KMS-11 (cell line): Measurements from ENCODE around the gene SSR1.

Experiments used
- H2AFZ ChIP-seq: fragments of 200-600 bp; sonication (generic); 2 replicates; pipeline ENCODE4 v1.6.1; 2016; ENCODE audit warnings: antibody characterized with exemption, mixed run types, low read depth
- H3K27ac ChIP-seq: fragments of 200-600 bp; sonication (generic); 2 replicates; pipeline ENCODE4 v1.6.1; 2016; ENCODE audit warnings: mild to moderate bottlenecking, mixed run types
- H3K27me3 ChIP-seq: fragments of 200-600 bp; sonication (generic); 2 replicates; pipeline ENCODE4 v1.6.1; 2017; ENCODE audit warnings: mild to moderate bottlenecking, low read depth, mixed run types, moderate library complexity; ENCODE audit not compliant: insufficient read depth
- H3K36me3 ChIP-seq: fragments of 200-600 bp; sonication (generic); 2 replicates; pipeline ENCODE4 v1.6.1; 2017; ENCODE audit warnings: mild to moderate bottlenecking, mixed run types; ENCODE audit not compliant: insufficient read depth
- H3K4me1 ChIP-seq: fragments of 200-600 bp; sonication (generic); 2 replicates; pipeline ENCODE4 v1.6.1; 2016; ENCODE audit warnings: mild to moderate bottlenecking, low read depth, mixed run types; ENCODE audit not compliant: poor library complexity, severe bottlenecking
- H3K4me2 ChIP-seq: fragments of 200-600 bp; sonication (generic); 2 replicates; pipeline ENCODE4 v1.7.0; 2016; ENCODE audit warnings: mild to moderate bottlenecking, mixed run types
- H3K4me3 ChIP-seq: fragments of 200-600 bp; sonication (generic); IDR thresholded peaks from 2 replicates; pipeline ENCODE4 v1.6.1; 2017; ENCODE audit warnings: low read depth, low read length, mixed read lengths; ENCODE audit not compliant: insufficient read depth
- H3K79me2 ChIP-seq: fragments of 200-600 bp; sonication (generic); 2 replicates; pipeline ENCODE4 v1.6.1; 2016; ENCODE audit warnings: low read depth, mixed run types; ENCODE audit not compliant: insufficient read depth
- H3K9ac ChIP-seq: fragments of 200-600 bp; sonication (generic); 2 replicates; pipeline ENCODE4 v1.6.1; 2016; ENCODE audit warnings: mild to moderate bottlenecking, mixed run types
- H4K20me1 ChIP-seq: fragments of 200-600 bp; sonication (generic); 2 replicates; pipeline ENCODE4 v1.6.1; 2016; ENCODE audit warnings: mild to moderate bottlenecking, mixed run types; ENCODE audit not compliant: insufficient read depth
- TF ChIP-seq, protein P1 (sequence below): fragments of 200-600 bp; sonication (generic); conservative IDR thresholded peaks from 2 replicates; pipeline ENCODE4 v1.6.1; 2017; ENCODE audit warnings: low read depth, mild to moderate bottlenecking, antibody characterized with exemption, low read length, moderate library complexity, mixed read lengths

Gene SSR1

DNA sequence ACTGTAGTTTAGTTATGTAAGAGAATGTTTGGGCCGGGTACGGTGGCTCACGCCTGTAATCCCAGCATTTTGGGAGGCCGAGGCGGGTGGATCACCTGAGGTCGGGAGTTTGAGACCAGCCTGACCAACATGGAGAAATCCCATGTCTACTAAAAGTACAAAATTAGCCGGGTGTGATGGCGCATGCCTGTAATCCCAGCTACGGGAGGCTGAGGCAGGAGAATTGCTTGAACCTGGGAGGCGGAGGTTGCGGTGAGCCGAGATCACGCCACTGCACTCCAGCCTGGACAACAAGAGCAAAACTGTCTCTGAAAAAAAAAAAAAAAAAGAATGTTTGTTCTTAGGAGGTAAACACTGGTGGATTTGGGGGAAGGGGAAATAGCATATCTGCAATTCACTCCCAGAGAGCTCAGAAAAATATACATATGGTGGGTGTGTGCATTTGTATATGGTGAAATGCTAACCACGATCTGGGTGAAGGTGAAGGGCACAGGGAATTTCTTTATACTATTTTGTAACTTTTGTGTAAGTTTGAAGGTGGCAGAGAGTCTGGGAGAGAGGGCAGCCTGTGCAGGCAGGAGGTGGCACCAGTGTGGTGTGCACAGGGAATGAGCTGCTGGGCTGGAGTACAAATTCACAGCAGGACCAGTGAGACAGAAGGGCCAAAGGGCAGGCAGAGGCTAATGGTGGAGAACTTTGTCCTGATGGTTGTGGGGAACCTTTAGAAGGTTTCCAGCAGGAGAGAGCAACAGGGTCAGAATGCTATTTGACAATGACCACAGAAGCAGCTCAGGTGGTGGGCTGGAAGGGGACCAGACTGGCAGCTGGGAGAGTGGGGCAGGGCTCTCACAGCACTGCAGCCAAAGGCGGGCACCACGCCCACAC lies 42.4 kb downstream of the SSR1 start:
- no peaks in the 10 kb centered on the region for H3K79me2 ChIP-seq
- TF ChIP-seq, protein P1, sequence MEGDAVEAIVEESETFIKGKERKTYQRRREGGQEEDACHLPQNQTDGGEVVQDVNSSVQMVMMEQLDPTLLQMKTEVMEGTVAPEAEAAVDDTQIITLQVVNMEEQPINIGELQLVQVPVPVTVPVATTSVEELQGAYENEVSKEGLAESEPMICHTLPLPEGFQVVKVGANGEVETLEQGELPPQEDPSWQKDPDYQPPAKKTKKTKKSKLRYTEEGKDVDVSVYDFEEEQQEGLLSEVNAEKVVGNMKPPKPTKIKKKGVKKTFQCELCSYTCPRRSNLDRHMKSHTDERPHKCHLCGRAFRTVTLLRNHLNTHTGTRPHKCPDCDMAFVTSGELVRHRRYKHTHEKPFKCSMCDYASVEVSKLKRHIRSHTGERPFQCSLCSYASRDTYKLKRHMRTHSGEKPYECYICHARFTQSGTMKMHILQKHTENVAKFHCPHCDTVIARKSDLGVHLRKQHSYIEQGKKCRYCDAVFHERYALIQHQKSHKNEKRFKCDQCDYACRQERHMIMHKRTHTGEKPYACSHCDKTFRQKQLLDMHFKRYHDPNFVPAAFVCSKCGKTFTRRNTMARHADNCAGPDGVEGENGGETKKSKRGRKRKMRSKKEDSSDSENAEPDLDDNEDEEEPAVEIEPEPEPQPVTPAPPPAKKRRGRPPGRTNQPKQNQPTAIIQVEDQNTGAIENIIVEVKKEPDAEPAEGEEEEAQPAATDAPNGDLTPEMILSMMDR = no peak
- H3K27ac ChIP-seq = no peak overlapping the region
- H3K36me3 ChIP-seq = no peaks in the 10 kb centered on the region
- H2AFZ ChIP-seq = no peak overlapping the region
- H3K27me3 ChIP-seq = no peaks in the 10 kb centered on the region
- no peaks in the 10 kb centered on the region for H3K4me1 ChIP-seq
- H3K4me2 ChIP-seq = no peak overlapping the region
- H4K20me1 ChIP-seq = no peaks in the 10 kb centered on the region
- no peak overlapping the region for H3K9ac ChIP-seq
- H3K4me3 ChIP-seq = no peak overlapping the region

DNA sequence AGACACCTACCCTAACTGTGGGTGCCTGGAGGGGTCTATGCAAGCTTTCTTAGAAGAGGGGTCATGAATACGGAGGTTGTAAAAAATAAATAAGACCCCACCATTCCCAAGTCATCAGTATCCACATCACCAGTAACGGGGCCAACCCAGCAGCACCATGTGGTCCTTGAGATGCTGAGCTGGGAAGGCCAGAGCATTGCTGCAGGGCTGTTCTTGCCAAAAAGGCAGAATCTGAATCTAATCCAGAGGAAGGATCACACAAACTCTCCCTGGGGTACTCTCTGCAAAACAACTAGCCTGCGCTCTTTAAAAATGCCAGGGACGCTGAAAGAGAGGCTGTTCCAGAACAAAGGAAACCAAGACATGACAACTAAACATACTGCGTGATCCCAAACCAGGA lies 43.2 kb downstream of the SSR1 start:
- Histone ChIP-seq H3K27me3 (no peaks in the 10 kb centered on the region), H3K4me2 (no peak overlapping the region), H3K9ac (no peak overlapping the region)

DNA sequence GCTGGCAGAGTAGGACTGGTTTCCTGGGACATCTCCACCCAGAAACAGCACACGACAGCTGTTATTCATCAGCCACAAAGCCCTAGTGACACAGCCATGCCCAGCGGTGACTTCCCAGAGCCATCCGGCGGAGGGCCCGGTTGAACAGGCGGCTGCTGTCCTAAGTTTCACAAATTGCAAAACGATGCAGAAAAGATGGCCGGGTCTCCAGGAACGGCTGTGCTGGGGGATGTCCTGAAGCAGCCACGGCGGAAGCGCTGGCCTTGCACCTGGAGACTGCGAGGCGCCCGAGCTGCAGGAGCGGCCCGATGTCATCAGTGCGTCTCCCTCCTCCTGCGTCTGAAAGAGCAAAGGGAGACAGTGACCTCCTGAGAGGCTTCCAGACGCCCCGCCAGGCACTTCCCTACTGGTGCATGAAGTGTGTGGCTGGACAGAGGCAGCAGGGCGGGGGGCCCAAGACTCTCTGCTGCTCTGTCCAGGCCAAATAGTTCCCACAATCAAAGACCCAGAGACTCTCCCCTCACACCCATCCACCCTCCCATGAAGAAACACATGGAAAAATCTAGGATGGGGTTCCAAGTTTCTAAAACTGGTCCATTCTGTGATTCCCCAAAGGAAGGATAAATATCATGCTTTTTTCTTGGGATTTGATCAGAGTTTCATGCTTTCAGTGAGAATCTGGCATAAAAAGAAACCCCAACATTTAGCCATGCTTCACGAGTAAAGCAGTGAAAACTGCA lies 44.0 kb downstream of the SSR1 start:
- no peak overlapping the region for H3K27ac ChIP-seq
- no peak overlapping the region for H3K4me3 ChIP-seq
- H4K20me1 ChIP-seq = no peaks in the 10 kb centered on the region
- no peak overlapping the region for H2AFZ ChIP-seq
- H3K4me2 ChIP-seq = no peak overlapping the region
- H3K79me2 ChIP-seq = no peaks in the 10 kb centered on the region
- no peaks in the 10 kb centered on the region for H3K4me1 ChIP-seq
- no peaks in the 10 kb centered on the region for H3K27me3 ChIP-seq
- no peak overlapping the region for H3K9ac ChIP-seq
- TF ChIP-seq, protein P1 = no peak
- no peaks in the 10 kb centered on the region for H3K36me3 ChIP-seq

More for the DNA sequence above, 43.2 kb downstream of the SSR1 start:
- no peaks in the 10 kb centered on the region for H3K36me3 ChIP-seq
- H3K79me2 ChIP-seq = no peaks in the 10 kb centered on the region
- H2AFZ ChIP-seq = no peak overlapping the region
- H3K4me1 ChIP-seq = no peaks in the 10 kb centered on the region
- no peaks in the 10 kb centered on the region for H4K20me1 ChIP-seq
- H3K27ac ChIP-seq = no peak overlapping the region
- TF ChIP-seq, protein P1 = no peak
- no peak overlapping the region for H3K4me3 ChIP-seq

DNA sequence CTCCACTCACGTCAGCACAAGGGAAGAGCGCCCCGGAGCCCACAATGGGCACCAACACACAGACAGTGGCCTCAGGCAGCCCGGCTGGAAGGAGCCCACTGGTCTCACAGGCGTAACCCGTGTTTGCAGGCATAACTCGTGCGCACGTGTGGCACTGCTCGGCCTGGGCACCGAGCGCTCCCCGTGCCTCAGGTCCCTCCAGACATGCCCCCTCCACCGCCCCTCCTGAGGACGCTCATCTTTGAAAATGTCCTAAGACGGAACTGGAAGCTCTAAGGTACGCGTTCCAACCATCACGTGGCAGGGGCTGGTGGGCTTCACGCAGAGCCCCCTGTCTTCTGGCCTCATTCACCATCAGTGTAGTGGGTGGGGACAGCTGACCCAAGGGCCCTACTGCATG lies 44.6 kb downstream of the SSR1 start:
- Histone ChIP-seq H3K4me3 (no peak overlapping the region), H3K27ac (no peak overlapping the region), H3K4me1 (no peaks in the 10 kb centered on the region), H3K9ac (no peak overlapping the region), H3K4me2 (no peak overlapping the region), H4K20me1 (no peaks in the 10 kb centered on the region), H3K36me3 (no peaks in the 10 kb centered on the region), H2AFZ (no peak overlapping the region), H3K79me2 (no peaks in the 10 kb centered on the region), H3K27me3 (no peaks in the 10 kb centered on the region)
- TF ChIP-seq, protein P1 = no peak
